K562 (cell line): ENCODE measurements around the gene PCDH8. TPM values are rescaled to one million over a fixed set of nuclear protein-coding genes. Genes with fewer than 3 reads are reported as not detected.

Experiments used
- ATAC-seq: fragments of 200-7000 bp; cut with Tn5 transposase; 3 replicates; pipeline ENCODE4 v1.9.1; 2020; ENCODE audit warnings: moderate library complexity
- BruUV-seq: library from RNA; stranded (reverse); fragments of 400-500 nt; replicated peaks from 2 replicates; lab custom pipeline; 2021; lab: Mats Ljungman, UMichigan
- CTCF ChIA-PET: fragments of 300-600 bp; formaldehyde crosslinking; extraction: SDS; loops from one replicate; lab custom pipeline; 2021; ENCODE audit warnings: low intra/inter-chr PET ratio; lab: Yijun Ruan, JAX
- POLR2A ChIA-PET: fragments of 300-600, 350-650 bp; sonication (Branson Sonifier 250); formaldehyde crosslinking; extraction: SDS; loops from one replicate; lab custom pipeline; 2021; ENCODE audit warnings: antibody characterized with exemption, inconsistent platforms; lab: Yijun Ruan, JAX
- DNase-seq, 4 experiments: peaks; one replicate each; pipeline versions ENCODE4 v3.0.0 to v3.0.0-alpha.2; 2011 to 2018; ENCODE audit warnings: low spot score in 3 of 4, mixed read lengths in 3 of 4; ENCODE audit errors: extremely low read depth in 1 of 4
- FAIRE-seq: peaks from 2 replicates; lab custom pipeline; 2011; peaks lifted over from hg19 to GRCh38; lab: Jason Lieb, UNC
- H2AFZ ChIP-seq: 2 replicates; pipeline ENCODE4 v1.6.0; 2011; ENCODE audit warnings: low read depth, low read length, control low read depth, inconsistent platforms
- H3K27ac ChIP-seq: fragments of 200-600 bp; 3 replicates; pipeline ENCODE4 v1.8.0; 2011; ENCODE audit warnings: low read depth, mild to moderate bottlenecking, control low read depth, inconsistent platforms, low read length, moderate library complexity, mixed read lengths; ENCODE audit errors: extremely low read depth
- H3K27me3 ChIP-seq, 2 experiments: fragments of 300-600 bp in 1 of 2; 2 replicates in 1 of 2; 3 replicates in 1 of 2; pipeline versions ENCODE4 v1.6.0 to v1.8.0; 2011; ENCODE audit warnings: inconsistent platforms in 2 of 2, low read length in 2 of 2, mild to moderate bottlenecking in 1 of 2, mixed read lengths in 1 of 2, moderate library complexity in 1 of 2; ENCODE audit not compliant: control insufficient read depth in 2 of 2, insufficient read depth in 2 of 2
- H3K36me3 ChIP-seq: fragments of 300-600 bp; 3 replicates; pipeline ENCODE4 v1.8.0; 2011; ENCODE audit warnings: mild to moderate bottlenecking, low read length, inconsistent platforms; ENCODE audit not compliant: control insufficient read depth, insufficient read depth
- H3K4me1 ChIP-seq, 2 experiments: fragments of 200-600 bp in 1 of 2; replicated peaks in 1 of 2; 2 replicates in 1 of 2; 3 replicates in 1 of 2; pipeline versions ENCODE4 v1.5.1 to v1.8.0; 2011; ENCODE audit warnings: inconsistent platforms in 2 of 2, low read length in 2 of 2, mild to moderate bottlenecking in 1 of 2, mixed read lengths in 1 of 2, moderate library complexity in 1 of 2; ENCODE audit not compliant: control insufficient read depth in 2 of 2, insufficient read depth in 2 of 2
- H3K4me2 ChIP-seq: 2 replicates; pipeline ENCODE4 v1.6.1; 2011; ENCODE audit warnings: low read length, control low read depth, inconsistent platforms, mixed read lengths; ENCODE audit not compliant: insufficient read depth
- H3K4me3 ChIP-seq: fragments of 200-600 bp; sonication (generic), shearing (Covaris generic); 2 replicates; pipeline ENCODE4 v1.5.1; 2016; ENCODE audit warnings: control low read depth, inconsistent platforms
- H3K79me2 ChIP-seq: fragments of 200-600 bp; 3 replicates; pipeline ENCODE4 v1.8.0; 2011; ENCODE audit warnings: low read length, inconsistent platforms; ENCODE audit not compliant: control insufficient read depth, insufficient read depth
- H3K9ac ChIP-seq, 2 experiments: 2 replicates each; pipeline versions ENCODE4 v1.6.0 to v1.6.1; 2011; ENCODE audit warnings: low read depth in 2 of 2, low read length in 2 of 2, control low read depth in 1 of 2, inconsistent platforms in 1 of 2, mild to moderate bottlenecking in 1 of 2, mixed read lengths in 1 of 2; ENCODE audit not compliant: insufficient read depth in 1 of 2
- H3K9me1 ChIP-seq: one replicate; pipeline ENCODE4 v1.6.0; 2011; ENCODE audit warnings: inconsistent platforms, mild to moderate bottlenecking, low read length, moderate library complexity; ENCODE audit not compliant: control insufficient read depth, insufficient read depth
- H3K9me3 ChIP-seq: replicated peaks from 2 replicates; pipeline ENCODE4 v1.5.1; 2011; ENCODE audit warnings: low read depth, low read length, inconsistent platforms; ENCODE audit not compliant: control insufficient read depth, insufficient read depth
- H4K20me1 ChIP-seq: replicated peaks from 2 replicates; pipeline ENCODE4 v1.6.1; 2011; ENCODE audit warnings: low read length, inconsistent platforms, mixed read lengths; ENCODE audit not compliant: control insufficient read depth, insufficient read depth
- BMI1 ChIP-seq: fragments of 150-350 bp; IDR thresholded peaks from 2 replicates; pipeline ENCODE4 v1.6.1; 2014; ENCODE audit warnings: low read length
- CREB3 ChIP-seq: fragments of 450-650 bp; conservative IDR thresholded peaks from 2 replicates; pipeline ENCODE4 v1.6.1; 2016; ENCODE audit warnings: missing genetic modification characterization, low read depth, mild to moderate bottlenecking, missing compliant biosample characterization, moderate library complexity
- DNMT1 ChIP-seq: fragments of 450-650 bp; IDR thresholded peaks from 2 replicates; pipeline ENCODE4 v1.6.1; 2016; ENCODE audit warnings: antibody characterized with exemption, mild to moderate bottlenecking
- ERF ChIP-seq: fragments of 450-650 bp; formaldehyde crosslinking; IDR thresholded peaks from 2 replicates; pipeline ENCODE4 v1.4.0; 2020; ENCODE audit warnings: mild to moderate bottlenecking, mixed read lengths
- MEF2D ChIP-seq: conservative IDR thresholded peaks from 2 replicates; pipeline ENCODE4 v1.6.1; 2016; ENCODE audit warnings: low read depth, missing genetic modification characterization, missing compliant biosample characterization
- MTF1 ChIP-seq: fragments of 250-450 bp; sonication (Bioruptor Pico); IDR thresholded peaks from 2 replicates; pipeline ENCODE4 v1.9.0; 2021; ENCODE audit warnings: moderate library complexity, mild to moderate bottlenecking, inconsistent platforms, borderline replicate concordance
- NR2F6 ChIP-seq: fragments of 450-650 bp; formaldehyde crosslinking; IDR thresholded peaks from 2 replicates; pipeline ENCODE4 v1.4.0; 2020; ENCODE audit warnings: mild to moderate bottlenecking
- POLR3A ChIP-seq: IDR thresholded peaks from 2 replicates; pipeline ENCODE4 v1.6.1; 2011; ENCODE audit warnings: borderline replicate concordance, mild to moderate bottlenecking, moderate library complexity; ENCODE audit not compliant: insufficient read length, insufficient read depth; ENCODE audit errors: extremely low read depth
- STAT6 ChIP-seq: sonication (generic); formaldehyde crosslinking; IDR thresholded peaks from 2 replicates; pipeline ENCODE4 v1.8.1; 2023; ENCODE audit warnings: mild to moderate bottlenecking, missing genetic modification reagents
- TCF7L2 ChIP-seq: fragments of 150-350 bp; IDR thresholded peaks from 2 replicates; pipeline ENCODE4 v1.6.1; 2016; ENCODE audit warnings: low read depth, mild to moderate bottlenecking, low read length, moderate library complexity
- THRA ChIP-seq: fragments of 450-650 bp; IDR thresholded peaks from 2 replicates; pipeline ENCODE4 v1.6.1; 2017; ENCODE audit warnings: mild to moderate bottlenecking, moderate library complexity
- U2AF2 ChIP-seq: fragments of 200-400 bp; formaldehyde crosslinking; optimal IDR thresholded peaks from 2 replicates; pipeline ENCODE3; 2017; ENCODE audit warnings: low read depth, mild to moderate bottlenecking, low read length
- ZNF23 ChIP-seq: fragments of 250-450 bp; sonication (Bioruptor Pico); IDR thresholded peaks from 2 replicates; pipeline ENCODE4 v1.4.0; 2020; ENCODE audit warnings: mild to moderate bottlenecking
- WGBS: fragments of 100-300 bp; shearing (Covaris generic); methylation state at CpG from one replicate; pipeline ENCODE4 v1.1.6; 2016; ENCODE audit warnings: low coverage, mixed read lengths; ENCODE audit not compliant: insufficient coverage; ENCODE audit errors: missing lambda C conversion rate; 5-methylcytosine and 5-hydroxymethylcytosine counted together
- in situ Hi-C: fragments of 300-500 bp; cut with MboI; formaldehyde crosslinking; loops from 4 replicates; pipeline ENCODE4 v1.15.0; 2018; ENCODE audit warnings: inconsistent platforms, mixed read lengths
- intact Hi-C: fragments of 100-400 bp; cut with micrococcal nuclease; formaldehyde crosslinking; loops from 2 replicates; pipeline ENCODE4 v1.14.2; 2022
- polyA plus RNA-seq, 8 experiments: library from polyadenylated mRNA; depleted of rRNA in 4 of 8; stranded (reverse) in 5 of 8; unstranded in 3 of 8; fragments of >200 nt; fragmentation: Nextera tagmentation in 2 of 8; fragmentation: Illumina TruSeq in 1 of 8; extraction: Ambion mirVana in 2 of 8; extraction: Trizol in 1 of 8; gene quantifications; 2 replicates each; pipeline versions ENCODE4 v1.2.1 to v1.2.3, GENCODE V29; 2011 to 2014; ENCODE audit warnings: inconsistent platforms in 1 of 8, missing spikeins in 1 of 8
- total RNA-seq, 7 experiments: library from RNA; depleted of rRNA in 6 of 7; stranded (reverse); fragments of >200 nt in 6 of 7; fragmentation: Illumina TruSeq in 2 of 7; extraction: Trizol in 2 of 7; gene quantifications; 2 replicates each; pipeline versions ENCODE4 v1.2.1 to v1.2.3, GENCODE V29; 2011 to 2021; ENCODE audit warnings: low replicate concordance in 1 of 7

The PCDH8 gene
- total and polyA plus RNA-seq, 9 of the 15 experiments (the other 6 are each of a cell fraction or from before 2014, with no cell fraction given), result not detected

- TF ChIP-seq POLR3A, result no peak
- no peak for TF ChIP-seq CREB3
- TF ChIP-seq NR2F6, result no peak
- TF ChIP-seq THRA, result no peak
- TF ChIP-seq, all 486 proteins: peak for 0
Measured at GRCh38 chr13:52846567-52847321, 1.7 kb downstream of the PCDH8 start (continued).

- Histone ChIP-seq H3K27me3 (no peaks in the 10 kb centered on the region), H3K4me3 (no peak overlapping the region), H3K36me3 (no peaks in the 10 kb centered on the region), H3K9ac (no peak overlapping the region), H3K27ac (no peak overlapping the region), H2AFZ (no peak overlapping the region), H3K4me2 (no peak overlapping the region), H3K79me2 (no peaks in the 10 kb centered on the region), H3K4me1 (peaks cover 0 to 5% of the 10 kb centered on the region in 2 experiments; a peak in 1 of 5 replicates), H3K9me3 (no peaks in the 10 kb centered on the region), H3K9me1 (no peaks in the 10 kb centered on the region), H4K20me1 (no peaks in the 10 kb centered on the region)
- DNase-seq (no peak), ATAC-seq (no peak), FAIRE-seq (no peak)
- POLR2A ChIA-PET, result no interaction called here
- intact Hi-C loops (no loop called here), in situ Hi-C loops (no loop called here)
- WGBS, result 79% methylated on average over 13 of the region's 98 CpGs
- no TSS peak for BruUV-seq
- CTCF ChIA-PET, result no interaction called here
- TF ChIP-seq BMI1, result no peak
- no peak for TF ChIP-seq STAT6 (CRISPR knock-in tag)
- no peak for TF ChIP-seq ZNF23 (CRISPR knock-in tag)
- TF ChIP-seq TCF7L2, result no peak
- no peak for TF ChIP-seq DNMT1
- TF ChIP-seq MEF2D, result no peak
- TF ChIP-seq U2AF2, result no peak
- no peak for TF ChIP-seq MTF1 (CRISPR knock-in tag)
- no peak for TF ChIP-seq CREB3
- TF ChIP-seq ERF (CRISPR knock-in tag), result no peak
Measured at GRCh38 chr13:52845766-52846566, 2.5 kb downstream of the PCDH8 start.
